Left ventricle myocardium inferior (tissue), 1 donor: ENCODE results near the gene GPR160. TPM values are rescaled to one million over a fixed set of nuclear protein-coding genes. Genes with fewer than 3 reads are reported as not detected.

ENCODE experiments used
- DNase-seq: peaks from one replicate; pipeline ENCODE4 v3.0.0-alpha.2; 2020
- H3K27ac ChIP-seq: fragments of 200-600 bp; replicated peaks from 2 replicates; pipeline ENCODE4 v1.8.0; 2021
- H3K27me3 ChIP-seq: fragments of 200-600 bp; 2 replicates; pipeline ENCODE4 v1.8.0; 2021; ENCODE audit warnings: low read depth
- H3K36me3 ChIP-seq: fragments of 200-600 bp; 2 replicates; pipeline ENCODE4 v1.8.0; 2021
- H3K4me1 ChIP-seq: fragments of 200-600 bp; 2 replicates; pipeline ENCODE4 v1.8.0; 2021
- H3K4me3 ChIP-seq: fragments of 200-600 bp; 2 replicates; pipeline ENCODE4 v1.8.0; 2021; ENCODE audit warnings: mild to moderate bottlenecking, moderate library complexity
- H3K9me3 ChIP-seq: fragments of 200-600 bp; replicated peaks from 2 replicates; pipeline ENCODE4 v1.8.0; 2021
- CTCF ChIP-seq: fragments of 200-600 bp; IDR thresholded peaks from 2 replicates; pipeline ENCODE4 v1.8.0; 2021; ENCODE audit warnings: antibody characterized with exemption, mild to moderate bottlenecking, borderline replicate concordance
- intact Hi-C: fragments of 100-400 bp; cut with micrococcal nuclease; formaldehyde crosslinking; loops from one replicate; pipeline ENCODE4 v1.11.0; 2022
- total RNA-seq: library from RNA; stranded (reverse); fragmentation: NEBNext Ultra II Directional; extraction: Animal tissue kit (Norgen Biotek cat#: 25700); gene quantifications from one replicate; pipeline ENCODE4 v1.2.1, GENCODE V29; 2021
- donor health status: DM: no; HTN: yes; CAD: no; lungs with severe emphysema.

GPR160 gene
- total RNA-seq, 1 donor from 2014 or later: 0.99 TPM

- Histone ChIP-seq H3K4me1 (peaks cover under 1% of the 10 kb centered on the region), H3K36me3 (no peaks in the 10 kb centered on the region), H3K27me3 (peaks cover 39% of the 10 kb centered on the region), H3K27ac (no peak overlapping the region), H3K4me3 (no peak overlapping the region), H3K9me3 (no peaks in the 10 kb centered on the region)
- no peak for TF ChIP-seq CTCF
- no peak for DNase-seq
- intact Hi-C loops: no loop called here
Observed at GRCh38 chr3:170044271-170044670, 6.5 kb downstream of the GPR160 start.

GRCh38 chr3:170044795-170045244 lies 7.0 kb downstream of the GPR160 start:
- peaks cover 34% of the 10 kb centered on the region for H3K27me3 ChIP-seq
- H3K27ac ChIP-seq: no peak overlapping the region
- intact Hi-C loops: no loop called here
- H3K4me3 ChIP-seq: no peak overlapping the region
- DNase-seq: no peak
- no peak for TF ChIP-seq CTCF
- peaks cover 6% of the 10 kb centered on the region for H3K4me1 ChIP-seq
- no peaks in the 10 kb centered on the region for H3K36me3 ChIP-seq
- no peaks in the 10 kb centered on the region for H3K9me3 ChIP-seq

- TF ChIP-seq CTCF: no peak
- no peaks in the 10 kb centered on the region for H3K36me3 ChIP-seq
- no peak overlapping the region for H3K27ac ChIP-seq
- H3K4me1 ChIP-seq: peaks cover 10% of the 10 kb centered on the region
- intact Hi-C loops: no loop called here
- no peaks in the 10 kb centered on the region for H3K9me3 ChIP-seq
- no peak for DNase-seq
- H3K4me3 ChIP-seq: no peak overlapping the region
- peaks cover 25% of the 10 kb centered on the region for H3K27me3 ChIP-seq
Observed at GRCh38 chr3:170046269-170047132, 8.7 kb downstream of the GPR160 start.

GRCh38 chr3:170047133-170047404 lies 9.3 kb downstream of the GPR160 start:
- intact Hi-C loops: no loop called here
- DNase-seq: no peak
- Histone ChIP-seq H3K9me3 (no peaks in the 10 kb centered on the region), H3K36me3 (no peaks in the 10 kb centered on the region), H3K4me1 (peaks cover 10% of the 10 kb centered on the region), H3K27me3 (peaks cover 19% of the 10 kb centered on the region), H3K4me3 (no peak overlapping the region), H3K27ac (no peak overlapping the region)
- TF ChIP-seq CTCF: no peak

- Histone ChIP-seq H3K4me3 (no peak overlapping the region), H3K27ac (no peak overlapping the region), H3K36me3 (no peaks in the 10 kb centered on the region), H3K27me3 (peaks cover 6% of the 10 kb centered on the region), H3K9me3 (no peaks in the 10 kb centered on the region), H3K4me1 (peaks cover 10% of the 10 kb centered on the region)
- TF ChIP-seq CTCF: no peak
- intact Hi-C loops: no loop called here
- no peak for DNase-seq
Observed at GRCh38 chr3:170049146-170050000, 11.6 kb downstream of the GPR160 start.
